Astrocyte (in vitro differentiated cells and primary cell): ENCODE data around the gene RAPGEF5. TPM values are rescaled to one million over a fixed set of nuclear protein-coding genes. Genes with fewer than 3 reads are reported as not detected.

Experiments used
- DNase-seq: peaks from one replicate; pipeline ENCODE4 v3.0.0-alpha.2; 2010; ENCODE audit warnings: low read depth
- FAIRE-seq: peaks from 2 replicates; lab custom pipeline; 2011; peaks lifted over from hg19 to GRCh38; lab: Jason Lieb, UNC
- H2AFZ ChIP-seq: 2 replicates; pipeline ENCODE4 v1.6.0; 2012; ENCODE audit warnings: low read depth, low read length, inconsistent platforms
- H3K27ac ChIP-seq: 2 replicates; pipeline ENCODE4 v1.5.1; 2011; ENCODE audit warnings: low read depth, low read length, inconsistent platforms
- H3K27me3 ChIP-seq: 2 replicates; pipeline ENCODE4 v1.6.0; 2011; ENCODE audit warnings: low read length, inconsistent platforms; ENCODE audit not compliant: insufficient read depth
- H3K36me3 ChIP-seq: 2 replicates; pipeline ENCODE4 v1.5.1; 2011; ENCODE audit warnings: low read length, inconsistent platforms; ENCODE audit not compliant: insufficient read depth
- H3K4me1 ChIP-seq: 2 replicates; pipeline ENCODE4 v1.5.1; 2011; ENCODE audit warnings: low read length, inconsistent platforms; ENCODE audit not compliant: insufficient read depth
- H3K4me2 ChIP-seq: 2 replicates; pipeline ENCODE4 v1.6.0; 2012; ENCODE audit warnings: low read length, inconsistent platforms
- H3K4me3 ChIP-seq: 2 replicates; pipeline ENCODE4 v1.5.1; 2011; ENCODE audit warnings: low read depth, mild to moderate bottlenecking, low read length, inconsistent platforms; ENCODE audit not compliant: insufficient read depth
- H3K79me2 ChIP-seq: 2 replicates; pipeline ENCODE4 v1.6.0; 2012; ENCODE audit warnings: mild to moderate bottlenecking, low read length, inconsistent platforms; ENCODE audit not compliant: insufficient read depth
- H3K9ac ChIP-seq: 2 replicates; pipeline ENCODE4 v1.6.0; 2012; ENCODE audit warnings: mild to moderate bottlenecking, low read length, inconsistent platforms
- H3K9me3 ChIP-seq: 2 replicates; pipeline ENCODE4 v1.5.1; 2012; ENCODE audit warnings: low read depth, mild to moderate bottlenecking, low read length, inconsistent platforms; ENCODE audit not compliant: insufficient read depth
- H4K20me1 ChIP-seq: 2 replicates; pipeline ENCODE4 v1.6.0; 2012; ENCODE audit warnings: low read length, inconsistent platforms; ENCODE audit not compliant: insufficient read depth
- H3K27ac Mint-ChIP-seq: one replicate; pipeline ENCODE4 v1.8.0; 2021; ENCODE audit warnings: mild to moderate bottlenecking, mixed read lengths; ENCODE audit not compliant: unreplicated experiment
- H3K27me3 Mint-ChIP-seq: one replicate; pipeline ENCODE4 v1.8.0; 2021; ENCODE audit warnings: low read depth, mixed read lengths; ENCODE audit not compliant: unreplicated experiment
- H3K36me3 Mint-ChIP-seq: one replicate; pipeline ENCODE4 v1.8.0; 2021; ENCODE audit warnings: low read depth, mixed read lengths; ENCODE audit not compliant: unreplicated experiment
- H3K4me1 Mint-ChIP-seq: one replicate; pipeline ENCODE4 v1.8.0; 2021; ENCODE audit warnings: low read depth, mixed read lengths; ENCODE audit not compliant: unreplicated experiment
- H3K4me3 Mint-ChIP-seq: one replicate; pipeline ENCODE4 v1.8.0; 2021; ENCODE audit warnings: mild to moderate bottlenecking, moderate library complexity, mixed read lengths; ENCODE audit not compliant: unreplicated experiment
- H3K9me3 Mint-ChIP-seq: one replicate; pipeline ENCODE4 v1.8.0; 2021; ENCODE audit warnings: mild to moderate bottlenecking, mixed read lengths; ENCODE audit not compliant: unreplicated experiment
- CTCF ChIP-seq: IDR thresholded peaks from 2 replicates; pipeline ENCODE4 v1.5.1; 2011; ENCODE audit warnings: low read depth, mild to moderate bottlenecking, inconsistent platforms, low read length, moderate library complexity; ENCODE audit not compliant: insufficient read depth
- EZH2 ChIP-seq: IDR thresholded peaks from 2 replicates; pipeline ENCODE4 v1.6.1; 2012; ENCODE audit warnings: mild to moderate bottlenecking, low read length, inconsistent platforms; ENCODE audit not compliant: insufficient read depth
- total RNA-seq: library from RNA; stranded (reverse); gene quantifications from 2 replicates; pipeline ENCODE4 v1.2.1, GENCODE V29; 2021

RAPGEF5 gene
- total RNA-seq, 1 donor from 2014 or later = 1.0 TPM

GRCh38 chr7:22184549-22185199 is 172.3 kb downstream of the RAPGEF5 start:
- no peak for DNase-seq
- H2AFZ ChIP-seq = no peak overlapping the region
- Mint-ChIP-seq H3K27me3 (peaks cover 2% of the 10 kb centered on the region), H3K4me3 (no peak overlapping the region), H3K4me1 (no peaks in the 10 kb centered on the region), H3K27ac (no peak overlapping the region), H3K9me3 (no peaks in the 10 kb centered on the region), H3K36me3 (no peaks in the 10 kb centered on the region)
- FAIRE-seq = no peak
- H4K20me1 ChIP-seq = no peaks in the 10 kb centered on the region
- no peak for TF ChIP-seq EZH2
- no peak for TF ChIP-seq CTCF
- H3K9ac ChIP-seq = no peak overlapping the region
- no peaks in the 10 kb centered on the region for H3K36me3 ChIP-seq
- H3K4me3 ChIP-seq = no peak overlapping the region
- no peaks in the 10 kb centered on the region for H3K9me3 ChIP-seq
- H3K4me2 ChIP-seq = no peak overlapping the region
- no peaks in the 10 kb centered on the region for H3K4me1 ChIP-seq
- no peak overlapping the region for H3K27ac ChIP-seq
- no peaks in the 10 kb centered on the region for H3K79me2 ChIP-seq
- peaks cover 3% of the 10 kb centered on the region for H3K27me3 ChIP-seq

GRCh38 chr7:22183522-22184280 is 173.3 kb downstream of the RAPGEF5 start:
- no peaks in the 10 kb centered on the region for H3K36me3 Mint-ChIP-seq
- Histone ChIP-seq H3K9ac (no peak overlapping the region), H3K36me3 (no peaks in the 10 kb centered on the region), H3K9me3 (no peaks in the 10 kb centered on the region), H3K4me1 (no peaks in the 10 kb centered on the region), H4K20me1 (no peaks in the 10 kb centered on the region), H3K4me3 (no peak overlapping the region), H3K27me3 (peaks cover 3% of the 10 kb centered on the region), H3K79me2 (no peaks in the 10 kb centered on the region), H2AFZ (no peak overlapping the region), H3K27ac (no peak overlapping the region), H3K4me2 (no peak overlapping the region)
- TF ChIP-seq CTCF = no peak
- TF ChIP-seq EZH2 = no peak
- H3K27ac Mint-ChIP-seq = no peak overlapping the region
- DNase-seq = no peak
- no peak for FAIRE-seq
- H3K4me1 Mint-ChIP-seq = no peaks in the 10 kb centered on the region
- H3K27me3 Mint-ChIP-seq = peaks cover 2% of the 10 kb centered on the region
- no peak overlapping the region for H3K4me3 Mint-ChIP-seq
- no peaks in the 10 kb centered on the region for H3K9me3 Mint-ChIP-seq

- no peak overlapping the region for H3K27ac Mint-ChIP-seq
- H4K20me1 ChIP-seq = no peaks in the 10 kb centered on the region
- H3K36me3 Mint-ChIP-seq = no peaks in the 10 kb centered on the region
- H3K4me3 Mint-ChIP-seq = no peak overlapping the region
- no peaks in the 10 kb centered on the region for H3K9me3 Mint-ChIP-seq
- H3K4me3 ChIP-seq = no peak overlapping the region
- no peaks in the 10 kb centered on the region for H3K79me2 ChIP-seq
- peaks cover 2% of the 10 kb centered on the region for H3K27me3 Mint-ChIP-seq
- H3K36me3 ChIP-seq = no peaks in the 10 kb centered on the region
- no peak overlapping the region for H3K4me2 ChIP-seq
- DNase-seq (no peak), FAIRE-seq (no peak)
- H3K4me1 ChIP-seq = no peaks in the 10 kb centered on the region
- H3K27ac ChIP-seq = no peak overlapping the region
- no peaks in the 10 kb centered on the region for H3K4me1 Mint-ChIP-seq
- no peak overlapping the region for H2AFZ ChIP-seq
- TF ChIP-seq EZH2 (no peak), CTCF (no peak)
- H3K27me3 ChIP-seq = peaks cover 3% of the 10 kb centered on the region
- no peaks in the 10 kb centered on the region for H3K9me3 ChIP-seq
- no peak overlapping the region for H3K9ac ChIP-seq
These were observed 174.8 kb downstream of the RAPGEF5 start for GRCh38 chr7:22182149-22182548.
